DOHH2 (cell line): ENCODE results near the gene ADCK1.

Experiments used
- H3F3A ChIP-seq: fragments of 200-600 bp; sonication (generic), shearing (Covaris generic); 2 replicates; pipeline ENCODE4 v1.6.0; 2016; ENCODE audit warnings: antibody characterized with exemption, mild to moderate bottlenecking; ENCODE audit not compliant: control insufficient read depth, insufficient read depth
- H3K27ac ChIP-seq: fragments of 200-600 bp; sonication (generic); 2 replicates; pipeline ENCODE4 v1.5.1; 2014; ENCODE audit warnings: low read depth, mild to moderate bottlenecking, low read length, moderate library complexity
- H3K27me3 ChIP-seq: fragments of 200-600 bp; sonication (generic); 2 replicates; pipeline ENCODE4 v1.6.1; 2014; ENCODE audit warnings: mild to moderate bottlenecking, low read length, mixed read lengths; ENCODE audit not compliant: control insufficient read depth
- H3K36me3 ChIP-seq: fragments of 200-600 bp; sonication (generic); 2 replicates; pipeline ENCODE4 v1.6.1; 2014; ENCODE audit warnings: mild to moderate bottlenecking, low read length, moderate library complexity, mixed read lengths; ENCODE audit not compliant: control insufficient read depth
- H3K4me1 ChIP-seq: fragments of 200-600 bp; sonication (generic); 2 replicates; pipeline ENCODE4 v1.6.1; 2014; ENCODE audit warnings: mild to moderate bottlenecking, low read length, mixed read lengths; ENCODE audit not compliant: control insufficient read depth
- H3K4me2 ChIP-seq: fragments of 200-600 bp; sonication (generic); 2 replicates; pipeline ENCODE4 v1.6.0; 2014; ENCODE audit warnings: mild to moderate bottlenecking, low read length, moderate library complexity
- H3K4me3 ChIP-seq: fragments of 200-600 bp; sonication (generic); 2 replicates; pipeline ENCODE4 v1.5.1; 2014; ENCODE audit warnings: mild to moderate bottlenecking, low read length, mixed read lengths
- H3K79me2 ChIP-seq: fragments of 200-600 bp; sonication (generic); 2 replicates; pipeline ENCODE4 v1.6.1; 2014; ENCODE audit warnings: mild to moderate bottlenecking, low read length, mixed read lengths; ENCODE audit not compliant: control insufficient read depth
- H3K9me2 ChIP-seq: fragments of 200-600 bp; sonication (generic); replicated peaks from 2 replicates; pipeline ENCODE4 v1.6.1; 2014; ENCODE audit warnings: mild to moderate bottlenecking, low read length, mixed read lengths; ENCODE audit not compliant: control insufficient read depth
- H3K9me3 ChIP-seq: fragments of 200-600 bp; sonication (generic); 2 replicates; pipeline ENCODE4 v1.6.1; 2014; ENCODE audit warnings: antibody characterized with exemption, low read length, mixed read lengths; ENCODE audit not compliant: control insufficient read depth, insufficient read depth
- H4K20me1 ChIP-seq: fragments of 200-600 bp; sonication (generic); 2 replicates; pipeline ENCODE4 v1.6.0; 2014; ENCODE audit warnings: low read depth, mild to moderate bottlenecking, antibody characterized with exemption, low read length, moderate library complexity; ENCODE audit not compliant: control insufficient read depth, insufficient read depth
- EZH2phosphoT487 ChIP-seq: fragments of 200-600 bp; sonication (generic); IDR thresholded peaks from 2 replicates; pipeline ENCODE4 v1.6.1; 2017; ENCODE audit warnings: borderline replicate concordance, mild to moderate bottlenecking, antibody characterized with exemption, low read length, moderate library complexity, mixed read lengths
- TF ChIP-seq, protein P1 (sequence below): fragments of 200-600 bp; sonication (generic); IDR thresholded peaks from one replicate; pipeline ENCODE4 v1.5.1; 2014; ENCODE audit warnings: antibody characterized with exemption, mild to moderate bottlenecking, low read depth, low read length; ENCODE audit not compliant: poor library complexity, severe bottlenecking

The ADCK1 gene

DNA sequence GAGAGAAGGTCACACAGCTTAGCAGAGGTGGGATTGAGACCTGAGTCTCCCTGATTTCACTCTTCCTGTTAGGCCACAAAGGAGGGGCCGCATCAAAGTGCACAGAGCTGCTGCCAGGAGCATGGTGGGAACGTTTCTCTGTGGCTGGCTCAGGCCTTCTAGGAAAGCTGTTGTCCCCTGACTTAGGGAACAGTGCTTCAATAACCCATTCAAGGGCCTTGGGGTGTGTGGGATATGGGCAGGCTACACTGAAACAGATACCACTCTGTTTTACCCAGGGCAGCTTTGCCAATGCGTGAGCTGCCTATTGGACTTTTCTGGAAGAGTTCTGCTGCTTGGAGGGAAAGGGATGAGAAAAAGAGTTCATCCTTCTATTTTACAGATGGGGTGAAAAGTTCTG lies 110.0 kb downstream of the ADCK1 start:
- Histone ChIP-seq H3K27me3 (no peaks in the 10 kb centered on the region), H3K9me2 (no peaks in the 10 kb centered on the region), H4K20me1 (no peaks in the 10 kb centered on the region), H3K27ac (no peak overlapping the region), H3F3A (no peaks in the 10 kb centered on the region), H3K4me3 (no peak overlapping the region), H3K9me3 (no peaks in the 10 kb centered on the region), H3K4me1 (0 out of 2 replicates have a peak, but pooled peaks cover 2% of the 10 kb centered on the region), H3K36me3 (no peaks in the 10 kb centered on the region), H3K4me2 (no peak overlapping the region), H3K79me2 (no peaks in the 10 kb centered on the region)
- no peak for TF ChIP-seq EZH2phosphoT487
- TF ChIP-seq, protein P1, sequence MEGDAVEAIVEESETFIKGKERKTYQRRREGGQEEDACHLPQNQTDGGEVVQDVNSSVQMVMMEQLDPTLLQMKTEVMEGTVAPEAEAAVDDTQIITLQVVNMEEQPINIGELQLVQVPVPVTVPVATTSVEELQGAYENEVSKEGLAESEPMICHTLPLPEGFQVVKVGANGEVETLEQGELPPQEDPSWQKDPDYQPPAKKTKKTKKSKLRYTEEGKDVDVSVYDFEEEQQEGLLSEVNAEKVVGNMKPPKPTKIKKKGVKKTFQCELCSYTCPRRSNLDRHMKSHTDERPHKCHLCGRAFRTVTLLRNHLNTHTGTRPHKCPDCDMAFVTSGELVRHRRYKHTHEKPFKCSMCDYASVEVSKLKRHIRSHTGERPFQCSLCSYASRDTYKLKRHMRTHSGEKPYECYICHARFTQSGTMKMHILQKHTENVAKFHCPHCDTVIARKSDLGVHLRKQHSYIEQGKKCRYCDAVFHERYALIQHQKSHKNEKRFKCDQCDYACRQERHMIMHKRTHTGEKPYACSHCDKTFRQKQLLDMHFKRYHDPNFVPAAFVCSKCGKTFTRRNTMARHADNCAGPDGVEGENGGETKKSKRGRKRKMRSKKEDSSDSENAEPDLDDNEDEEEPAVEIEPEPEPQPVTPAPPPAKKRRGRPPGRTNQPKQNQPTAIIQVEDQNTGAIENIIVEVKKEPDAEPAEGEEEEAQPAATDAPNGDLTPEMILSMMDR: no peak

DNA sequence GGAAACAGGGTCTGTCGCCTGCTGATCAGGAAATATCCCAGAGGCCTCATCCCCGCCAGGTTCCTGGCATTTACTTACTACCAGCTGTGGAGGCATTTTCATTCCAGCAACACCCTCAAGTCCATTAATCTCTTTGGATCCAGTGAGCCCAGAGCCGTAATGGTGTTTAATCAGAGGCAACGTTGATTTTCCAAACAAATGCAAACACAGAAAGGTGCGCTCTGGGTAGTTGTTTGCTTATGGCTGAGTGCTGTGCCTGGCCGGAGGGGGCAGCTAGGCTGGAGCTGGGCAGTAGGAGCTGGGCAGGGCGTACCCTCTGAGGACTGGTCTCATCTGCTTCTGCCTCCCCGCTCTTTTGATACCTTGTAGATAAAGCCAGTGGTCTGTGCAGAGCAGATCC lies 110.6 kb downstream of the ADCK1 start:
- no peaks in the 10 kb centered on the region for H3F3A ChIP-seq
- no peaks in the 10 kb centered on the region for H3K9me2 ChIP-seq
- H3K79me2 ChIP-seq: no peaks in the 10 kb centered on the region
- no peaks in the 10 kb centered on the region for H4K20me1 ChIP-seq
- no peaks in the 10 kb centered on the region for H3K9me3 ChIP-seq
- H3K4me3 ChIP-seq: no peak overlapping the region
- TF ChIP-seq, protein P1: no peak
- TF ChIP-seq EZH2phosphoT487: no peak
- no peaks in the 10 kb centered on the region for H3K27me3 ChIP-seq
- 0 out of 2 replicates have a peak, but pooled peaks cover 2% of the 10 kb centered on the region for H3K4me1 ChIP-seq
- no peak overlapping the region for H3K4me2 ChIP-seq
- H3K27ac ChIP-seq: no peak overlapping the region
- H3K36me3 ChIP-seq: no peaks in the 10 kb centered on the region

DNA sequence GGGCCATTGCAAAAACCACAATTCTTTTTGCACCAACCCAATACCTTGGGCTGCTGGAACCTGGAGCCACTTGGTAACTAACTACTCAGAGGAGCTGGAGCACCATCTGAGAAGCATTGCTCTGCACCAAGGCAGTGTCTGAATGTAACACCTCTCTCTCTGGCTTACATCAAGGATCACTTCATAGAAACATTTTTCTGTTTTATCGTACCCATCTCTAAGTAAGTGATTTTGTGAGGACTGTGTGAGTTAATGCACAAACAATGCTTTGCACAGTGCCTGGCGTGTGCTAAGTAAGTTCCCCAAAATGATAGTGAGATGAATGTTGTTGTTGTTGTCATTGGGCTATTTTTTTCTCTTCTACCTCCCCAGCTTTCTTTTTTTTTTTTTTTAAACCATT lies 111.4 kb downstream of the ADCK1 start:
- Histone ChIP-seq H3K4me1 (0 out of 2 replicates have a peak, but pooled peaks cover 1% of the 10 kb centered on the region), H3K27ac (no peak overlapping the region)

More for the DNA sequence above, 111.4 kb downstream of the ADCK1 start:
- Histone ChIP-seq H3K9me2 (no peaks in the 10 kb centered on the region), H3K36me3 (no peaks in the 10 kb centered on the region), H3K27me3 (no peaks in the 10 kb centered on the region), H4K20me1 (no peaks in the 10 kb centered on the region), H3K4me2 (no peak overlapping the region), H3K79me2 (no peaks in the 10 kb centered on the region), H3F3A (no peaks in the 10 kb centered on the region), H3K4me3 (no peak overlapping the region), H3K9me3 (no peaks in the 10 kb centered on the region)
- TF ChIP-seq, protein P1: no peak
- TF ChIP-seq EZH2phosphoT487: no peak
